Endothelial cell of umbilical vein (primary cell): ENCODE data around the gene PCSK9. TPM values are rescaled to one million over a fixed set of nuclear protein-coding genes. Genes with fewer than 3 reads are reported as not detected.

Experiments used
- BruUV-seq: library from RNA; stranded (reverse); fragments of 400-500 nt; replicated peaks from 2 replicates; lab custom pipeline; 2021; lab: Mats Ljungman, UMichigan
- CTCF ChIA-PET: fragments of 300-600, 350-600 bp; sonication (Branson Sonifier 250); formaldehyde crosslinking; loops from one replicate; lab custom pipeline; 2021; ENCODE audit warnings: antibody characterized with exemption, inconsistent platforms; lab: Charles Lee
- POLR2A ChIA-PET: fragments of 300-600, 350-600 bp; sonication (Branson Sonifier 250); formaldehyde crosslinking; loops from one replicate; lab custom pipeline; 2021; ENCODE audit warnings: antibody characterized with exemption, inconsistent platforms; lab: Charles Lee
- DNase-seq: peaks from one replicate; pipeline ENCODE4 v3.0.0-alpha.2; 2011; ENCODE audit warnings: low read depth, low spot score
- FAIRE-seq: peaks from 2 replicates; lab custom pipeline; 2011; peaks lifted over from hg19 to GRCh38; lab: Jason Lieb, UNC
- H2AFZ ChIP-seq: 2 replicates; pipeline ENCODE4 v1.6.0; 2012; ENCODE audit warnings: low read depth, low read length, control low read depth, inconsistent platforms
- H3K27ac ChIP-seq: 2 replicates; pipeline ENCODE4 v1.5.1; 2011; ENCODE audit warnings: low read depth, mild to moderate bottlenecking, control low read depth, low read length, moderate library complexity; ENCODE audit not compliant: insufficient read depth
- H3K27me3 ChIP-seq, 2 experiments: 2 replicates each; pipeline versions ENCODE4 v1.6.0 to v1.6.1; 2011; ENCODE audit warnings: low read length in 2 of 2, mixed read lengths in 1 of 2; ENCODE audit not compliant: control insufficient read depth in 2 of 2, insufficient read depth in 2 of 2
- H3K36me3 ChIP-seq, 2 experiments: 2 replicates in 1 of 2; 3 replicates in 1 of 2; pipeline ENCODE4 v1.5.1; 2011; ENCODE audit warnings: low read length in 2 of 2, mild to moderate bottlenecking in 1 of 2, moderate library complexity in 1 of 2; ENCODE audit not compliant: control insufficient read depth in 2 of 2, insufficient read depth in 2 of 2; ENCODE audit errors: extremely low read depth in 1 of 2
- H3K4me1 ChIP-seq: 3 replicates; pipeline ENCODE4 v1.5.1; 2011; ENCODE audit warnings: mild to moderate bottlenecking, low read length; ENCODE audit not compliant: control insufficient read depth, insufficient read depth; ENCODE audit errors: extremely low read depth
- H3K4me2 ChIP-seq: 2 replicates; pipeline ENCODE4 v1.6.1; 2011; ENCODE audit warnings: low read length, control low read depth, mixed read lengths; ENCODE audit not compliant: insufficient read depth
- H3K4me3 ChIP-seq, 3 experiments: fragments of 200-600 bp in 1 of 3; sonication (generic), shearing (Covaris generic) in 1 of 3; replicated peaks in 1 of 3; 2 replicates each; pipeline ENCODE4 v1.5.1; 2011 to 2016; ENCODE audit warnings: control low read depth in 3 of 3, low read length in 3 of 3, mild to moderate bottlenecking in 2 of 3, inconsistent platforms in 1 of 3, low read depth in 1 of 3, moderate library complexity in 1 of 3; ENCODE audit not compliant: insufficient read depth in 1 of 3
- H3K79me2 ChIP-seq: 2 replicates; pipeline ENCODE4 v1.6.0; 2012; ENCODE audit warnings: low read length, inconsistent platforms; ENCODE audit not compliant: control insufficient read depth, insufficient read depth
- H3K9ac ChIP-seq: replicated peaks from 2 replicates; pipeline ENCODE3; 2011; ENCODE audit warnings: low read length, control low read depth; ENCODE audit not compliant: insufficient read depth; ENCODE audit errors: extremely low read depth
- H3K9me1 ChIP-seq: replicated peaks from 3 replicates; pipeline ENCODE4 v1.6.0; 2011; ENCODE audit warnings: mild to moderate bottlenecking, low read length; ENCODE audit not compliant: control insufficient read depth, insufficient read depth; ENCODE audit errors: extremely low read depth
- H3K9me3 ChIP-seq: replicated peaks from 2 replicates; pipeline ENCODE4 v1.5.1; 2012; ENCODE audit warnings: low read length, inconsistent platforms; ENCODE audit not compliant: control insufficient read depth, insufficient read depth
- H4K20me1 ChIP-seq: replicated peaks from 2 replicates; pipeline ENCODE3; 2011; ENCODE audit warnings: mild to moderate bottlenecking, low read length; ENCODE audit not compliant: control insufficient read depth, insufficient read depth; ENCODE audit errors: extremely low read depth
- EZH2 ChIP-seq: IDR thresholded peaks from 2 replicates; pipeline ENCODE4 v1.6.1; 2012; ENCODE audit warnings: borderline replicate concordance, low read depth, mild to moderate bottlenecking, moderate library complexity, low read length, inconsistent platforms; ENCODE audit not compliant: severe bottlenecking
- FOS ChIP-seq: IDR thresholded peaks from 2 replicates; pipeline ENCODE4 v1.6.1; 2011; ENCODE audit warnings: mild to moderate bottlenecking, low read length, moderate library complexity, borderline replicate concordance; ENCODE audit not compliant: insufficient read depth
- GATA2 ChIP-seq: IDR thresholded peaks from 2 replicates; pipeline ENCODE4 v1.7.0; 2011; ENCODE audit warnings: low read depth, mild to moderate bottlenecking, moderate library complexity, mixed read lengths, low read length; ENCODE audit not compliant: insufficient read length, insufficient read depth
- JUN ChIP-seq: IDR thresholded peaks from 2 replicates; pipeline ENCODE4 v1.6.1; 2011; ENCODE audit warnings: borderline replicate concordance, low read depth; ENCODE audit not compliant: insufficient read length, insufficient read depth
- MYC ChIP-seq: IDR thresholded peaks from one replicate; pipeline ENCODE4 v1.6.1; 2011; ENCODE audit warnings: mild to moderate bottlenecking, low read depth, low read length
- POLR2A ChIP-seq: IDR thresholded peaks from 2 replicates; pipeline ENCODE4 v1.6.1; 2012; ENCODE audit warnings: low read depth, mild to moderate bottlenecking, control low read depth, low read length
- POLR2AphosphoS5 ChIP-seq: IDR thresholded peaks from 2 replicates; pipeline ENCODE4 v1.6.1; 2012; ENCODE audit warnings: low read depth, mild to moderate bottlenecking, control low read depth, low read length, moderate library complexity; ENCODE audit not compliant: insufficient read depth
- dilution Hi-C: fragments of 300-500 bp; cut with MboI; formaldehyde crosslinking; loops from one replicate; pipeline ENCODE4 v1.15.0; 2019; ENCODE audit warnings: low sequenced_read_pairs; ENCODE audit not compliant: extremely low pct_ligation_motif_present
- intact Hi-C: fragments of 100-400 bp; cut with micrococcal nuclease; formaldehyde crosslinking; loops from one replicate; pipeline ENCODE4 v1.10.0; 2022
- polyA plus RNA-seq, 4 experiments: library from polyadenylated mRNA; depleted of rRNA in 3 of 4; stranded (reverse) in 3 of 4; unstranded in 1 of 4; fragments of >200 nt; gene quantifications; 2 replicates each; pipeline versions ENCODE4 v1.2.1 to v1.2.3, GENCODE V29; 2011 to 2012; ENCODE audit warnings: missing spikeins in 1 of 4
- total RNA-seq: library from RNA; stranded (reverse); gene quantifications from 2 replicates; pipeline ENCODE4 v1.2.3, GENCODE V29; 2021
- TF ChIP-seq, protein P1 (sequence below), 2 donors: IDR thresholded peaks; 1 replicate in 1 of 2; 2 replicates in 1 of 2; pipeline ENCODE4 v1.5.1; 2011; ENCODE audit warnings: low read length in 2 of 2, mild to moderate bottlenecking in 2 of 2, moderate library complexity in 2 of 2, control low read depth in 1 of 2, inconsistent platforms in 1 of 2, low read depth in 1 of 2; ENCODE audit not compliant: insufficient read depth in 1 of 2; ENCODE audit errors: extremely low read depth in 1 of 2
- TF ChIP-seq, protein P2 (sequence below): IDR thresholded peaks from 2 replicates; pipeline ENCODE4 v1.6.1; 2011; ENCODE audit not compliant: insufficient read depth, insufficient read length

Gene PCSK9
- total and polyA plus RNA-seq, 2 donors (not counting 3 experiments of a cell fraction or from before 2014, with no cell fraction given), result 0.17 to 0.35 TPM

DNA sequence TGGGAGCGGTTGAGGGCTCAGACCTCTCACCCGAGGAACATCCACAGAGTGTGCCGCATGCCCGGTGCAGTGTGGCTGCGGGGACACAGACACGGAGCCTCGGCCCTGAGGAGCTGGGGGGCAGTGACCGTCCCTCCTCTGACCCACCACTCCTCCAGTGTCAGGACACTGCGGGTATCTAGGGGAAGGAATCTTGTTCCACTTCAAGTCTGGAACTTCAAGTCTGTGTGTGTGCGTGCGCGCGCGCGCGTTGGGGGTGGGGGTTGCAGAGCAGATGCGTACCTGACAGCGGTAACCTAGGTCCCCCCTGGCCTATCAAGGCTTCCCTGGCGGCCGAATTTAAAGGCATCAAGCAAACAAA, 17.3 kb downstream of the PCSK9 start:
- intact Hi-C loops, result no loop called here
- Histone ChIP-seq H2AFZ (no peak overlapping the region), H3K79me2 (no peaks in the 10 kb centered on the region), H3K27me3 (no peaks in the 10 kb centered on the region), H3K36me3 (no peaks in the 10 kb centered on the region), H3K4me3 (no peak overlapping the region), H3K9ac (no peak overlapping the region), H3K9me3 (no peaks in the 10 kb centered on the region), H3K4me2 (no peak overlapping the region), H3K9me1 (no peaks in the 10 kb centered on the region), H4K20me1 (no peaks in the 10 kb centered on the region), H3K4me1 (no peaks in the 10 kb centered on the region), H3K27ac (no peak overlapping the region)
- TF ChIP-seq POLR2AphosphoS5, result no peak
- TF ChIP-seq, protein P1, sequence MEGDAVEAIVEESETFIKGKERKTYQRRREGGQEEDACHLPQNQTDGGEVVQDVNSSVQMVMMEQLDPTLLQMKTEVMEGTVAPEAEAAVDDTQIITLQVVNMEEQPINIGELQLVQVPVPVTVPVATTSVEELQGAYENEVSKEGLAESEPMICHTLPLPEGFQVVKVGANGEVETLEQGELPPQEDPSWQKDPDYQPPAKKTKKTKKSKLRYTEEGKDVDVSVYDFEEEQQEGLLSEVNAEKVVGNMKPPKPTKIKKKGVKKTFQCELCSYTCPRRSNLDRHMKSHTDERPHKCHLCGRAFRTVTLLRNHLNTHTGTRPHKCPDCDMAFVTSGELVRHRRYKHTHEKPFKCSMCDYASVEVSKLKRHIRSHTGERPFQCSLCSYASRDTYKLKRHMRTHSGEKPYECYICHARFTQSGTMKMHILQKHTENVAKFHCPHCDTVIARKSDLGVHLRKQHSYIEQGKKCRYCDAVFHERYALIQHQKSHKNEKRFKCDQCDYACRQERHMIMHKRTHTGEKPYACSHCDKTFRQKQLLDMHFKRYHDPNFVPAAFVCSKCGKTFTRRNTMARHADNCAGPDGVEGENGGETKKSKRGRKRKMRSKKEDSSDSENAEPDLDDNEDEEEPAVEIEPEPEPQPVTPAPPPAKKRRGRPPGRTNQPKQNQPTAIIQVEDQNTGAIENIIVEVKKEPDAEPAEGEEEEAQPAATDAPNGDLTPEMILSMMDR (IDR thresholded peaks at IDR 0.05; ENCODE audit: extremely low read depth in 1 of 2, insufficient read depth in 1 of 2, low read depth in 1 of 2, low read length in 2 of 2), result no peak
- TF ChIP-seq FOS, result no peak
- no peak for TF ChIP-seq GATA2
- TF ChIP-seq POLR2A, result no peak
- no peak for TF ChIP-seq JUN
- TF ChIP-seq, protein P2, sequence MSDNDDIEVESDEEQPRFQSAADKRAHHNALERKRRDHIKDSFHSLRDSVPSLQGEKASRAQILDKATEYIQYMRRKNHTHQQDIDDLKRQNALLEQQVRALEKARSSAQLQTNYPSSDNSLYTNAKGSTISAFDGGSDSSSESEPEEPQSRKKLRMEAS, result no peak
- TF ChIP-seq EZH2, result no peak
- TF ChIP-seq MYC, result no peak
- dilution Hi-C loops, result no loop called here
- FAIRE-seq (no peak), DNase-seq (no peak)
- POLR2A ChIA-PET, result no interaction called here
- BruUV-seq, result no TSS peak
- CTCF ChIA-PET, result no interaction called here
